ENCODE measurements around the gene WDFY1. TPM values are rescaled to one million over a fixed set of nuclear protein-coding genes. Genes with fewer than 3 reads are reported as not detected.

WDFY1 gene
- total and polyA plus RNA-seq, 12 donors: 7.8 to 45.2 (median 32.5) TPM

DNA sequence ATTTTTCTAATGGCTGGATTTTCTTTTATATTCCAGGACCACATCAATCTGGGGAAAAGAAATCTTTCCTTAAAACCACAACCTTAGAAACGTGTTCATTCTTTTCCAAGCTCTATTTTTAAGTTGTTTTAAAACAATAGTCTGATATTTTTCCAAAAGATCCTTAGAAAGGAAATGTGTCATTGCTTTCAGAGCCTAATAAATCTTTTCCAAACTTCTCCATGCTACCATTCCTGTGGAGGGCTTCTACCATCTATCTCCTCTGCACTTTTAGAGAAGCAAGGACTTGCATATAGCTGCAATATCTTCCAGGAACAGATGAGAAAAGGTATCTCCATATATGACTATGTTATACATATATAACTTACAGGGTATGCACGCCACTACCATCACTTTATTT, 21.2 kb downstream of the WDFY1 start:
- no peak overlapping the region for H3K27ac ChIP-seq
- TF ChIP-seq, protein P1, sequence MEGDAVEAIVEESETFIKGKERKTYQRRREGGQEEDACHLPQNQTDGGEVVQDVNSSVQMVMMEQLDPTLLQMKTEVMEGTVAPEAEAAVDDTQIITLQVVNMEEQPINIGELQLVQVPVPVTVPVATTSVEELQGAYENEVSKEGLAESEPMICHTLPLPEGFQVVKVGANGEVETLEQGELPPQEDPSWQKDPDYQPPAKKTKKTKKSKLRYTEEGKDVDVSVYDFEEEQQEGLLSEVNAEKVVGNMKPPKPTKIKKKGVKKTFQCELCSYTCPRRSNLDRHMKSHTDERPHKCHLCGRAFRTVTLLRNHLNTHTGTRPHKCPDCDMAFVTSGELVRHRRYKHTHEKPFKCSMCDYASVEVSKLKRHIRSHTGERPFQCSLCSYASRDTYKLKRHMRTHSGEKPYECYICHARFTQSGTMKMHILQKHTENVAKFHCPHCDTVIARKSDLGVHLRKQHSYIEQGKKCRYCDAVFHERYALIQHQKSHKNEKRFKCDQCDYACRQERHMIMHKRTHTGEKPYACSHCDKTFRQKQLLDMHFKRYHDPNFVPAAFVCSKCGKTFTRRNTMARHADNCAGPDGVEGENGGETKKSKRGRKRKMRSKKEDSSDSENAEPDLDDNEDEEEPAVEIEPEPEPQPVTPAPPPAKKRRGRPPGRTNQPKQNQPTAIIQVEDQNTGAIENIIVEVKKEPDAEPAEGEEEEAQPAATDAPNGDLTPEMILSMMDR (IDR thresholded peaks at IDR 0.05): no peak
- TF ChIP-seq POLR2A (IDR thresholded peaks at IDR 0.05): no peak
- H3K27me3 ChIP-seq: no peaks in the 10 kb centered on the region
- no peak overlapping the region for H3K4me3 ChIP-seq
- H3K36me3 ChIP-seq (replicated peaks in 1 of 2): no peaks in the 10 kb centered on the region
- intact Hi-C loops (cut with DNase I): no loop called here
- H3K4me1 ChIP-seq (replicated peaks in 1 of 2): peaks cover 0 to 9% of the 10 kb centered on the region in 2 donors
- peaks cover 0 to 4% (median 0%) of the 10 kb centered on the region in 3 donors for H3K9me3 ChIP-seq (replicated peaks in 1 of 3)
- DNase-seq: no peak
- WGBS, 4 donors: 64 to 75% (median 71%) methylated on average over 2 of the region's 2 CpGs

DNA sequence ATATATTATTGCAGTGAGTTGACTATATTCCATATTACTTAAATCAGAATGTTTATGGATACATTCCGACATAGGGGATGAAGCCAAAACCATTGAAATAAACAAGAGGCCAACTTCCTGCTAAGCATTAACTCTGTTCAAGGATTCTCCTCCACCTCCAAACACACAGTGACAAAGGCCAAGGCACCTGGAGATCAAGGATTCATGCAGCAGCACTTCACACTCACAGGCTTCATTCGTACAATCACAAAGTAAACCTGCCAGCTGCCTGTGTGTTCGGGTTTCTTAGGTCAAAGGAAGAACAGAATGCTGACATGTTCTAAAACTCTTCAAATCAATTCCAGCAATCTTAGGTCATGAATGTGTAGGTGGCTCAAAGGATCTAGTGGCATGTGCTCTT, 22.8 kb downstream of the WDFY1 start:
- no peaks in the 10 kb centered on the region for H3K27me3 ChIP-seq
- WGBS, 4 donors: 74 to 89% (median 83%) methylated on average over 3 of the region's 3 CpGs
- intact Hi-C loops (cut with DNase I): no loop called here

DNA sequence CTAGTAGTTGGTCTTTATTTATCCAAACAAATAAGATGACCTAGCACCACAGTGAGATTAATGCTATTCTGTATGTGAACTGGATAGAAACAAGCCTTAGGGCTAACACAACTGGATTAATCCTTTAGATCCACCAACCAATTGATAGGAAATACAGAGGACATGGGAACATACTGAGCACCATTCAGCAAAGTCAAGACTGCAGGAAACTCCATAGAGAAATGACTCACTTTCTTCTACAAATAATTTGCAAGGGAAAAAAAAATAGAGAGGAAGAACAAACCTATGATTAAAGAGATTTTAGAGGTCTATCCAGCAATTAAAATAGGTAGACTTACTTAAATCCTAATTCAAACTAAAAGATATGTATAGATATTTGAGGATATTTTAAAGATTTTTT, 23.9 kb downstream of the WDFY1 start:
- Histone ChIP-seq H3K9me3 (replicated peaks in 1 of 3) (no peaks in the 10 kb centered on the region), H3K27ac (no peak overlapping the region), H3K4me1 (replicated peaks in 1 of 2) (peaks cover 0 to 13% of the 10 kb centered on the region in 2 donors), H3K27me3 (no peaks in the 10 kb centered on the region), H3K4me3 (no peak overlapping the region), H3K36me3 (replicated peaks in 1 of 2) (no peaks in the 10 kb centered on the region)
- no peak for DNase-seq
- TF ChIP-seq, protein P1 (IDR thresholded peaks at IDR 0.05): no peak
- TF ChIP-seq POLR2A (IDR thresholded peaks at IDR 0.05): no peak
- intact Hi-C loops (cut with DNase I): no loop called here

More for the DNA sequence above, 22.8 kb downstream of the WDFY1 start:
- TF ChIP-seq, protein P1 (IDR thresholded peaks at IDR 0.05): no peak
- no peak for TF ChIP-seq POLR2A (IDR thresholded peaks at IDR 0.05)
- no peaks in the 10 kb centered on the region for H3K36me3 ChIP-seq (replicated peaks in 1 of 2)
- no peak overlapping the region for H3K27ac ChIP-seq
- peaks cover 0 to 4% (median 0%) of the 10 kb centered on the region in 3 donors for H3K9me3 ChIP-seq (replicated peaks in 1 of 3)
- DNase-seq: no peak
- H3K4me3 ChIP-seq: no peak overlapping the region
- peaks cover 0 to 13% of the 10 kb centered on the region in 2 donors for H3K4me1 ChIP-seq (replicated peaks in 1 of 2)

DNA sequence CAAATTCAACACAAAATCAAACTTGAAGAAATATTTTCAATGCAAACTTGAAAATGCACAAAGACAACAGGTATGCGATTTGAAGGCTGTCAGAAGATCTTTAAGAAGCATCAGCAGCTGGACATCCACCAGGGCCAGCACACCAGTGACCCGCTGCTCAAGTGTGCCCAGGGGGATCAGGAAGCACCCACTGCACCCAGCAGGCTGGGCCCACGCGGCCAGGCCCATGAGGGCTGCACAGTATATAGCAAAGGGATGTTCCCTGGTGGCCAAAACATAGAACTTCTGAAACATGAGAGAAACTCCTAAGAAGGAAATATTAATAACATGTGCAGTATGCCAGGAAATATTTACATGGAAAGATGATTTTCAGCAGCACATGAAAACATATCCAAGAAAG, 25.0 kb downstream of the WDFY1 start:
- WGBS, 4 donors: 96 to 98% (median 97%) methylated on average over 4 of the region's 4 CpGs
- intact Hi-C loops (cut with DNase I): no loop called here
- Histone ChIP-seq H3K4me1 (replicated peaks in 1 of 2) (peaks cover 0 to 13% of the 10 kb centered on the region in 2 donors), H3K9me3 (replicated peaks in 1 of 3) (no peaks in the 10 kb centered on the region), H3K27ac (no peak overlapping the region), H3K36me3 (replicated peaks in 1 of 2) (no peaks in the 10 kb centered on the region), H3K4me3 (no peak overlapping the region), H3K27me3 (no peaks in the 10 kb centered on the region)
- DNase-seq: no peak
- TF ChIP-seq, protein P1 (IDR thresholded peaks at IDR 0.05): no peak
- no peak for TF ChIP-seq POLR2A (IDR thresholded peaks at IDR 0.05)

All from adrenal gland (tissue), 12 donors.